ENCODE results near the gene GLOD4.
"Not testable (repeated sequence)": the region's sequence is repeated elsewhere in the genome, so short reads cannot be mapped to it uniquely, and the experiment has no call there.

- TF ChIP-seq POLR2A (IDR thresholded peaks at IDR 0.05): not testable (repeated sequence)
- TF ChIP-seq, protein P1, sequence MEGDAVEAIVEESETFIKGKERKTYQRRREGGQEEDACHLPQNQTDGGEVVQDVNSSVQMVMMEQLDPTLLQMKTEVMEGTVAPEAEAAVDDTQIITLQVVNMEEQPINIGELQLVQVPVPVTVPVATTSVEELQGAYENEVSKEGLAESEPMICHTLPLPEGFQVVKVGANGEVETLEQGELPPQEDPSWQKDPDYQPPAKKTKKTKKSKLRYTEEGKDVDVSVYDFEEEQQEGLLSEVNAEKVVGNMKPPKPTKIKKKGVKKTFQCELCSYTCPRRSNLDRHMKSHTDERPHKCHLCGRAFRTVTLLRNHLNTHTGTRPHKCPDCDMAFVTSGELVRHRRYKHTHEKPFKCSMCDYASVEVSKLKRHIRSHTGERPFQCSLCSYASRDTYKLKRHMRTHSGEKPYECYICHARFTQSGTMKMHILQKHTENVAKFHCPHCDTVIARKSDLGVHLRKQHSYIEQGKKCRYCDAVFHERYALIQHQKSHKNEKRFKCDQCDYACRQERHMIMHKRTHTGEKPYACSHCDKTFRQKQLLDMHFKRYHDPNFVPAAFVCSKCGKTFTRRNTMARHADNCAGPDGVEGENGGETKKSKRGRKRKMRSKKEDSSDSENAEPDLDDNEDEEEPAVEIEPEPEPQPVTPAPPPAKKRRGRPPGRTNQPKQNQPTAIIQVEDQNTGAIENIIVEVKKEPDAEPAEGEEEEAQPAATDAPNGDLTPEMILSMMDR (IDR thresholded peaks at IDR 0.05): not testable (repeated sequence)
Measured at GRCh38 chr17:785901-786300, 3.8 kb upstream of the GLOD4 start.
